Endothelial cell of umbilical vein (primary cell): ENCODE results near the gene FANK1. TPM values are rescaled to one million over a fixed set of nuclear protein-coding genes. Genes with fewer than 3 reads are reported as not detected.

Experiments
- BruUV-seq: library from RNA; stranded (reverse); fragments of 400-500 nt; replicated peaks from 2 replicates; lab custom pipeline; 2021; lab: Mats Ljungman, UMichigan
- CTCF ChIA-PET: fragments of 300-600, 350-600 bp; sonication (Branson Sonifier 250); formaldehyde crosslinking; loops from one replicate; lab custom pipeline; 2021; ENCODE audit warnings: antibody characterized with exemption, inconsistent platforms; lab: Charles Lee
- POLR2A ChIA-PET: fragments of 300-600, 350-600 bp; sonication (Branson Sonifier 250); formaldehyde crosslinking; loops from one replicate; lab custom pipeline; 2021; ENCODE audit warnings: antibody characterized with exemption, inconsistent platforms; lab: Charles Lee
- DNase-seq: peaks from one replicate; pipeline ENCODE4 v3.0.0-alpha.2; 2011; ENCODE audit warnings: low read depth, low spot score
- FAIRE-seq: peaks from 2 replicates; lab custom pipeline; 2011; peaks lifted over from hg19 to GRCh38; lab: Jason Lieb, UNC
- H2AFZ ChIP-seq: 2 replicates; pipeline ENCODE4 v1.6.0; 2012; ENCODE audit warnings: low read depth, low read length, control low read depth, inconsistent platforms
- H3K27ac ChIP-seq: 2 replicates; pipeline ENCODE4 v1.5.1; 2011; ENCODE audit warnings: low read depth, mild to moderate bottlenecking, control low read depth, low read length, moderate library complexity; ENCODE audit not compliant: insufficient read depth
- H3K27me3 ChIP-seq, 2 experiments: 2 replicates each; pipeline versions ENCODE4 v1.6.0 to v1.6.1; 2011; ENCODE audit warnings: low read length in 2 of 2, mixed read lengths in 1 of 2; ENCODE audit not compliant: control insufficient read depth in 2 of 2, insufficient read depth in 2 of 2
- H3K36me3 ChIP-seq, 2 experiments: 2 replicates in 1 of 2; 3 replicates in 1 of 2; pipeline ENCODE4 v1.5.1; 2011; ENCODE audit warnings: low read length in 2 of 2, mild to moderate bottlenecking in 1 of 2, moderate library complexity in 1 of 2; ENCODE audit not compliant: control insufficient read depth in 2 of 2, insufficient read depth in 2 of 2; ENCODE audit errors: extremely low read depth in 1 of 2
- H3K4me1 ChIP-seq: 3 replicates; pipeline ENCODE4 v1.5.1; 2011; ENCODE audit warnings: mild to moderate bottlenecking, low read length; ENCODE audit not compliant: control insufficient read depth, insufficient read depth; ENCODE audit errors: extremely low read depth
- H3K4me2 ChIP-seq: 2 replicates; pipeline ENCODE4 v1.6.1; 2011; ENCODE audit warnings: low read length, control low read depth, mixed read lengths; ENCODE audit not compliant: insufficient read depth
- H3K4me3 ChIP-seq, 3 experiments: fragments of 200-600 bp in 1 of 3; sonication (generic), shearing (Covaris generic) in 1 of 3; replicated peaks in 1 of 3; 2 replicates each; pipeline ENCODE4 v1.5.1; 2011 to 2016; ENCODE audit warnings: control low read depth in 3 of 3, low read length in 3 of 3, mild to moderate bottlenecking in 2 of 3, inconsistent platforms in 1 of 3, low read depth in 1 of 3, moderate library complexity in 1 of 3; ENCODE audit not compliant: insufficient read depth in 1 of 3
- H3K79me2 ChIP-seq: 2 replicates; pipeline ENCODE4 v1.6.0; 2012; ENCODE audit warnings: low read length, inconsistent platforms; ENCODE audit not compliant: control insufficient read depth, insufficient read depth
- H3K9ac ChIP-seq: replicated peaks from 2 replicates; pipeline ENCODE3; 2011; ENCODE audit warnings: low read length, control low read depth; ENCODE audit not compliant: insufficient read depth; ENCODE audit errors: extremely low read depth
- H3K9me1 ChIP-seq: replicated peaks from 3 replicates; pipeline ENCODE4 v1.6.0; 2011; ENCODE audit warnings: mild to moderate bottlenecking, low read length; ENCODE audit not compliant: control insufficient read depth, insufficient read depth; ENCODE audit errors: extremely low read depth
- H3K9me3 ChIP-seq: replicated peaks from 2 replicates; pipeline ENCODE4 v1.5.1; 2012; ENCODE audit warnings: low read length, inconsistent platforms; ENCODE audit not compliant: control insufficient read depth, insufficient read depth
- H4K20me1 ChIP-seq: replicated peaks from 2 replicates; pipeline ENCODE3; 2011; ENCODE audit warnings: mild to moderate bottlenecking, low read length; ENCODE audit not compliant: control insufficient read depth, insufficient read depth; ENCODE audit errors: extremely low read depth
- CTCF ChIP-seq, 2 donors: IDR thresholded peaks; 1 replicate in 1 of 2; 2 replicates in 1 of 2; pipeline ENCODE4 v1.5.1; 2011; ENCODE audit warnings: low read length in 2 of 2, mild to moderate bottlenecking in 2 of 2, moderate library complexity in 2 of 2, control low read depth in 1 of 2, inconsistent platforms in 1 of 2, low read depth in 1 of 2; ENCODE audit not compliant: insufficient read depth in 1 of 2; ENCODE audit errors: extremely low read depth in 1 of 2
- EZH2 ChIP-seq: IDR thresholded peaks from 2 replicates; pipeline ENCODE4 v1.6.1; 2012; ENCODE audit warnings: borderline replicate concordance, low read depth, mild to moderate bottlenecking, moderate library complexity, low read length, inconsistent platforms; ENCODE audit not compliant: severe bottlenecking
- FOS ChIP-seq: IDR thresholded peaks from 2 replicates; pipeline ENCODE4 v1.6.1; 2011; ENCODE audit warnings: mild to moderate bottlenecking, low read length, moderate library complexity, borderline replicate concordance; ENCODE audit not compliant: insufficient read depth
- GATA2 ChIP-seq: IDR thresholded peaks from 2 replicates; pipeline ENCODE4 v1.7.0; 2011; ENCODE audit warnings: low read depth, mild to moderate bottlenecking, moderate library complexity, mixed read lengths, low read length; ENCODE audit not compliant: insufficient read length, insufficient read depth
- JUN ChIP-seq: IDR thresholded peaks from 2 replicates; pipeline ENCODE4 v1.6.1; 2011; ENCODE audit warnings: borderline replicate concordance, low read depth; ENCODE audit not compliant: insufficient read length, insufficient read depth
- MAX ChIP-seq: IDR thresholded peaks from 2 replicates; pipeline ENCODE4 v1.6.1; 2011; ENCODE audit not compliant: insufficient read depth, insufficient read length
- MYC ChIP-seq: IDR thresholded peaks from one replicate; pipeline ENCODE4 v1.6.1; 2011; ENCODE audit warnings: mild to moderate bottlenecking, low read depth, low read length
- POLR2A ChIP-seq: IDR thresholded peaks from 2 replicates; pipeline ENCODE4 v1.6.1; 2012; ENCODE audit warnings: low read depth, mild to moderate bottlenecking, control low read depth, low read length
- POLR2AphosphoS5 ChIP-seq: IDR thresholded peaks from 2 replicates; pipeline ENCODE4 v1.6.1; 2012; ENCODE audit warnings: low read depth, mild to moderate bottlenecking, control low read depth, low read length, moderate library complexity; ENCODE audit not compliant: insufficient read depth
- dilution Hi-C: fragments of 300-500 bp; cut with MboI; formaldehyde crosslinking; loops from one replicate; pipeline ENCODE4 v1.15.0; 2019; ENCODE audit warnings: low sequenced_read_pairs; ENCODE audit not compliant: extremely low pct_ligation_motif_present
- intact Hi-C: fragments of 100-400 bp; cut with micrococcal nuclease; formaldehyde crosslinking; loops from one replicate; pipeline ENCODE4 v1.10.0; 2022
- polyA plus RNA-seq, 4 experiments: library from polyadenylated mRNA; depleted of rRNA in 3 of 4; stranded (reverse) in 3 of 4; unstranded in 1 of 4; fragments of >200 nt; gene quantifications; 2 replicates each; pipeline versions ENCODE4 v1.2.1 to v1.2.3, GENCODE V29; 2011 to 2012; ENCODE audit warnings: missing spikeins in 1 of 4
- total RNA-seq: library from RNA; stranded (reverse); gene quantifications from 2 replicates; pipeline ENCODE4 v1.2.3, GENCODE V29; 2021

The FANK1 gene
- total and polyA plus RNA-seq, 2 donors (not counting 3 experiments of a cell fraction or from before 2014, with no cell fraction given) = 1.6 to 1.9 TPM

DNA sequence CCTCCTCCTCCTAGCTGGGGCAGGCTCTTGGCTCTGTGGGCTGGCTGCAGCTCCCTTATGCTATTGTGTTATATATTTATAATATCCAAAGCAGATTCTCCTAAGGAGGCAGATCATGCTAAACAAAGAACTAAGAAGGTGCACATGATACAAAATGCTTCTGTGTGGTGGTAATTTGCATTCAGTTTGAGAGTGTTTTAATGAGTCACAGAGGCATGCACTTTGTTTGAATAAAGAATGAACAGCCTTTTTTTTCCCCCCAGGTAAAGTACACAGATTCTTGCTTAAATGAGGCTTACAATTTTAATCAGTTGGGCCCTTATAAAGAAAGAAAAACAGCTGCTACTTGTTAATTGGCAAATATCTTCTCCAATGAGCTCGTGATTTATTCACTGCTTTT, 95.0 kb downstream of the FANK1 start:
- DNase-seq (no peak), FAIRE-seq (no peak)
- BruUV-seq = no TSS peak
- Histone ChIP-seq H4K20me1 (no peaks in the 10 kb centered on the region), H2AFZ (no peak overlapping the region), H3K4me2 (no peak overlapping the region), H3K27me3 (no peaks in the 10 kb centered on the region), H3K36me3 (no peaks in the 10 kb centered on the region), H3K79me2 (no peaks in the 10 kb centered on the region), H3K4me3 (no peak overlapping the region), H3K27ac (no peak overlapping the region), H3K4me1 (no peaks in the 10 kb centered on the region), H3K9ac (no peak overlapping the region), H3K9me3 (no peaks in the 10 kb centered on the region), H3K9me1 (no peaks in the 10 kb centered on the region)
- dilution Hi-C loops = no loop called here
- CTCF ChIA-PET = no interaction called here
- TF ChIP-seq CTCF (IDR thresholded peaks at IDR 0.05; ENCODE audit: extremely low read depth in 1 of 2, insufficient read depth in 1 of 2, low read depth in 1 of 2, low read length in 2 of 2) (no peak), GATA2 (no peak)
- POLR2A ChIA-PET = no interaction called here
- intact Hi-C loops = no loop called here

- Histone ChIP-seq H2AFZ (no peak overlapping the region), H3K36me3 (no peaks in the 10 kb centered on the region), H3K9ac (no peak overlapping the region), H3K27ac (no peak overlapping the region), H3K4me3 (no peak overlapping the region), H3K27me3 (no peaks in the 10 kb centered on the region), H3K4me1 (no peaks in the 10 kb centered on the region), H3K4me2 (no peak overlapping the region), H3K9me3 (no peaks in the 10 kb centered on the region), H4K20me1 (no peaks in the 10 kb centered on the region), H3K79me2 (no peaks in the 10 kb centered on the region), H3K9me1 (no peaks in the 10 kb centered on the region)
- dilution Hi-C loops (no loop called here), intact Hi-C loops (no loop called here)
- FAIRE-seq = no peak
- ChIA-PET POLR2A (no interaction called here), CTCF (interaction anchor here (1.1 kb wide), 2 partner anchors 9 to 394 kb away, joined by 3 to 4 read pairs; no protein-coding TSS in a partner anchor)
- no TSS peak for BruUV-seq
- no peak for DNase-seq
- TF ChIP-seq POLR2A (no peak), CTCF (IDR thresholded peaks at IDR 0.05; ENCODE audit: extremely low read depth in 1 of 2, insufficient read depth in 1 of 2, low read depth in 1 of 2, low read length in 2 of 2) (no peak), FOS (no peak), EZH2 (no peak), POLR2AphosphoS5 (no peak), JUN (no peak), GATA2 (no peak), MAX (no peak), MYC (no peak)
Measured at GRCh38 chr10:125992254-125992653, 95.9 kb downstream of the FANK1 start.
